ENCODE measurements around the gene RABGGTB.

RABGGTB gene

DNA sequence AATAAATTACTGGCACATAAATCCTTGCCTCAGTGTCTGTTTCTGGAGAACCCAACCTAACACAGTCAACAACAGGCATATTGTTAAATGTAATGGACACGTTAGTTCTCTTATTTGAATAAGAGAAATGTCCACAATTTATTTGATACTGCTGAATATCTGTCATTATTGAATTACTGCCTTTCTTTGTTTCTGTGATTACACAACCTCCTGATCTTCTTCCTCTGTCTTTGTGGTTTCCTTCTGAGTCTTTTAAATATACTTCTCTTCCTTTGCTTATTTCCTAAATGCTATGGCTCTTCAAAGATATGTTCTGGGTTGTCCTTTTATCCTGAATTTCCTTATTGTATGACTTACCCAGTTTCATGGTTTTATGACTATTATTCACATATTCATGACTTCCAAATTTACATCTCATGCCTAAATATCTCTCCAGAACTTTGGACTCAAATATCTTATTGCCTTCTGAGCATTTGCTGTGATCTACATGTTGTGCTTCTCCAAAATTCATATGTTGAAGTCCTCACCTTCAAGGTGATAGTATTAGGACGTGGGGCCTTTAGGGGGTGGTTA is 50.6 kb downstream of the RABGGTB start:
- no peaks in the 10 kb centered on the region for H3K36me3 ChIP-seq
- H3K27me3 ChIP-seq = no peaks in the 10 kb centered on the region
- no peak overlapping the region for H3K4me3 ChIP-seq (ENCODE audit: low read depth, low read length)
- H3K9me3 ChIP-seq = no peaks in the 10 kb centered on the region
- TF ChIP-seq, protein P1, sequence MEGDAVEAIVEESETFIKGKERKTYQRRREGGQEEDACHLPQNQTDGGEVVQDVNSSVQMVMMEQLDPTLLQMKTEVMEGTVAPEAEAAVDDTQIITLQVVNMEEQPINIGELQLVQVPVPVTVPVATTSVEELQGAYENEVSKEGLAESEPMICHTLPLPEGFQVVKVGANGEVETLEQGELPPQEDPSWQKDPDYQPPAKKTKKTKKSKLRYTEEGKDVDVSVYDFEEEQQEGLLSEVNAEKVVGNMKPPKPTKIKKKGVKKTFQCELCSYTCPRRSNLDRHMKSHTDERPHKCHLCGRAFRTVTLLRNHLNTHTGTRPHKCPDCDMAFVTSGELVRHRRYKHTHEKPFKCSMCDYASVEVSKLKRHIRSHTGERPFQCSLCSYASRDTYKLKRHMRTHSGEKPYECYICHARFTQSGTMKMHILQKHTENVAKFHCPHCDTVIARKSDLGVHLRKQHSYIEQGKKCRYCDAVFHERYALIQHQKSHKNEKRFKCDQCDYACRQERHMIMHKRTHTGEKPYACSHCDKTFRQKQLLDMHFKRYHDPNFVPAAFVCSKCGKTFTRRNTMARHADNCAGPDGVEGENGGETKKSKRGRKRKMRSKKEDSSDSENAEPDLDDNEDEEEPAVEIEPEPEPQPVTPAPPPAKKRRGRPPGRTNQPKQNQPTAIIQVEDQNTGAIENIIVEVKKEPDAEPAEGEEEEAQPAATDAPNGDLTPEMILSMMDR (IDR thresholded peaks at IDR 0.05; ENCODE audit: low read depth, low read length) = no peak
- DNase-seq = no peak
- no peaks in the 10 kb centered on the region for H3K4me1 ChIP-seq

DNA sequence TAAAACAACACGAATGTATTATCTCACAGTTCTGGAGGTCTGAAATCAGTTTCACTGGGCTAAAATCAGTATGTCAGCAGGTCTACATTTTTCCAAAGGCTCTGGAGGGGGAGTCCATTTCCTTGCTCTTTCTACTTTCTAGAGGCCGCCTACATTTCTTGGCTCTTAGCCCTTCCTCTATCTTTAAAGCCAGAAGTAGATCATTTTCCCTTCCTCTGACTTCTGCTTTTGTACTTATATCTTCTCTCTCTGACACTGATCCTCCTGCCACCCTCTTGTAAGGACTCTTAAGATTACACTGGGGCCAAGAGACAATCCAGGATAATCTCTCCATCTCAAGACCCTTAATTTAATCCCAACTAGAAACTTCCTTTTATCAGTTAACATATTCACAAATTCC is 52.0 kb downstream of the RABGGTB start:
- Histone ChIP-seq H3K27me3 (no peaks in the 10 kb centered on the region), H3K36me3 (no peaks in the 10 kb centered on the region), H3K4me3 (ENCODE audit: low read depth, low read length) (no peak overlapping the region), H3K4me1 (no peaks in the 10 kb centered on the region), H3K9me3 (no peaks in the 10 kb centered on the region)
- TF ChIP-seq, protein P1 (IDR thresholded peaks at IDR 0.05; ENCODE audit: low read depth, low read length) = no peak
- no peak for DNase-seq

DNA sequence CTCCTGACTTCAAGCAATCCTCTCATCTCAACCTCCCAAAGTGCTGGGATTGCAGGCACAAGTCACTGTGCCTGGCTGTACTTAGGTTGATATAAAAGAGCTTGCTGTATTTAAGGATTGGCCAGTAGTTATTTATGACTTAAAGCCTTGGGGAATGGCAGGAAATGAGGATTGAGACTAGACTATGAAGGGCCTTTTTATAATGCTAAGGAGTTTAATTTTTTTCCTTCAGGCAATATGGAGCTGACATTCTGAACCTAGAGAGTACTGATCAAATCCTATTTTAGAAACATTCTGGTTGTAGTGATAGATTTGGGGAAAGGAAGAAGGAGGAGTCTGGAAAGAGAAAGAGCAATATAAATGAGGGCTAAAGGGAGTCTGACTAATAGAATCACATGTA is 55.4 kb downstream of the RABGGTB start:
- Histone ChIP-seq H3K36me3 (no peaks in the 10 kb centered on the region), H3K27me3 (no peaks in the 10 kb centered on the region), H3K4me3 (ENCODE audit: low read depth, low read length) (no peak overlapping the region), H3K4me1 (no peaks in the 10 kb centered on the region), H3K9me3 (no peaks in the 10 kb centered on the region)
- no peak for DNase-seq
- TF ChIP-seq, protein P1 (IDR thresholded peaks at IDR 0.05; ENCODE audit: low read depth, low read length) = no peak

All from BE2C (cell line).